ENCODE measurements around the gene MTA3.
A peak's percentile ranks its signal among the peaks of the same experiment; 100 is the strongest.
"Not testable (repeated sequence)": the region's sequence is repeated elsewhere in the genome, so short reads cannot be mapped to it uniquely, and the experiment has no call there.

The MTA3 gene

DNA sequence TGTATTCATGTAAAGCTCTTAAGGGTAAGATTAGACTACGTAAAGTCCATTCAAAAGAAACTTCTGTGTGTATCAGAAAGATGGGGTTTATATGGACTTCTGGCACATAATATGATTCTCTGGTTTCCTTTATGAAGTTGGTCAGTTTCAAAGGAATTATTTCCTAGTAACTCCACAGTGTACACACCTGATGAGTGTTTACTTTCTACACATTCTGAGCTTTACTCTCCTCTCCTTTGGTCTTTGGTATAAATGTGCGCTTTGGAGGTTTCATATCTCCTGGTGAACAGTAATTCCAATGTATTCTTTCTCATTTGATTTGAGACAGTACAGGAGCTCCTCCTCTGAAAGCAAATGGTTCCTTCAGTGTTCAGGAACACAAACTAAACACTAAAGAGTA, 107.4 kb downstream of the MTA3 start:
- no peak for DNase-seq

DNA sequence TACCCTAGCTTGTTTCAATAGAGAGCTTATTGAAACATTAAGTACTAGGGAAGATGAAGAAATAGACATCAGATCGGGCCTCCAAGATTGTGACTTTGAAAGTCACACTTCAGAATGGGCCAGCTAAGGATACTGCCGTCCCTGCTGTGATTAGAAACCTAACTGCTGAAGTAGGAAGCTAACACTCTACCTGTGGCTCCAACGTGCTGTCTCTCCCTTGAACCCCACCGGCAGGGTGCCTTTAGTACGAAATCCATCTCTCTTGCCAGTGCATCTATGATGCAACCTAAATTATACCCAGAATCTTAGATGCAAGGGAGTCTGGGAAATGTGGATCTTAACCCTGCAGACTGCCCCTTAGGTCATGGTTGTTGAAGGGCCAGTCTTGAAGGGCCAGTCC, 116.9 kb downstream of the MTA3 start:
- no peak for DNase-seq

DNA sequence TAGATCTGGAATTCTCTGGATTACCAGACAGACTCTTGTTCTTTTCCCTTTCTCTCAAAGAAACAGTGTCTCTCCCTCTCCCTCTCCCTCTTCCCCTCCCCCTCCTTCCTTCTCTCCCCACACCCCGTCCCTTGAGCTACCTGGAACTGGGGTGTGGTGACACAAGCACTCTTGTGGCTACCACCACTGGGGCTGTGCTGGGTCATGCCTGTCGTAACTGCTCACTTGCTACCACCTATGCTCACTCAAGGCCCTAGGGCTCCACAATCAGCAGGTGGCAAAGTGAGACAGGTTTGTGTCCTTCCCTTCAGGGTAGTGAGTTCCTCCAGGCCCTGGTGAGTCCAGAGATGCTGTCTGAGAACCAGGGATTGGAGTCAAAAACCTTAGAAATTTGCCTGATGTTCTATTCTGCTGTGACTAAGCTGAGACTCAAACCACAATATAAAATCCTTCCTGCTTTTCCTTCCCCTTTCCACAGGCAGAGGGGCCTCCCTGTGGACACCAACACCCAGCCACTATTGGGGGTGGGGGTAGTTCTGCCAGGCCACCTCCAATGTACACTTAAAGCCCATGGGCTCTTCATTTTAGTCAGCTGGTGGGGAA, 124.7 kb downstream of the MTA3 start:
- peak; percentile 1 for DNase-seq

DNA sequence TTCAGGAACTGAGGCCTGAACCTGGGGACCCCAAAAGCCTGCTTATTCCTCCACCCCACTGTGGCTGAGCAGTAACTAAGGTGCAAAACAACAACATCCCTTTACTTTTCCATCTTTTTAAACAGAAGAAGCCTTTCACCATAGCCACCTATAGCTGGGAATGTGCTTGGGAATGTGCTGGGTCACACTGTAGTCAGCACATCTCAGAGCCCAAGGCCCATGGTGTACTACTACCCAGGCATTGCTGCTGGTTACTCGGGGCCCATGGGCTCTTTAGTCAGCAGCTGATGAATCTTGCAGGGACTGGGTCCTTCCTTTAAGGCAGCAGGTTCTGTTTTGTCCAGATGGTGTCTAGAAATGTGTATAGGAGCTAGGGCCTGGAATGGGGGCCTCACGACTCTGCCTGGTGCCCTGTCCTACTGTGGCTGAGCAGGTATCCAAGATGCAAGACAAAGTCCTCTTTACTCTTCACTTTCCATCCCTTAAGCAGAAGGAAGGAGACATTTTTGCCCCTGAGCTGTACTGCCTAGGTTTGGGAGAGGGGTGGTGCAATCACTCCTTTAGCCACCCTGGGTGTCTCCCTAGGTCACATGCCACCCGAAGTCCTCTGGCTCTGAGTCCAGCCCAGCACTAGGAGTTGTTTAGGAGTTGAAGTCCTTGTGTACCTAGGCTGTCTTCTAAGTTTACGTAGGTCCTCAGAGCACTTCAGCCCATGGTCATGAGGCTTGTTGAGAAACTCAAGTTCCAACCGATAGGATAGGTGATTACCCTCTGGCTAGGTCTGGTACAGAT, 125.5 kb downstream of the MTA3 start:
- DNase-seq: no peak

DNA sequence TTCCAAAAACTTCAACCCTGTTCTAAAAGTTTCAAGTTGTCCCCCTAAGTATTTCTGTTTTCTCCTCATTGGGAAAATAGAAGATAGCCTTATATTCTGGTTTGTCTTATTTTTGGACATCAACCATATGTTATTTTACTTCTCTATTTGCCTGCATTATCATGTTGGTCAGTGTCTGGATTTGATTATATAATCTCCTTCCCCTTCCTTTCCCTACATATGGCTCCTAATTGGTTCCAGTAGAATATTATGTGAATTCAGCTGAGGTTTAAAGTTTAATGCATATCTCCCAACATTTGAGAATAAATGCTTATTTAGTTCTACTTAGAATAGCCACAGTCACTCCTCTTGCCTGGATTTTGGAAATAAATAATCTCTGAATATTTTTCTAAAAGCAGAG, 128.6 kb downstream of the MTA3 start:
- no peak for DNase-seq

DNA sequence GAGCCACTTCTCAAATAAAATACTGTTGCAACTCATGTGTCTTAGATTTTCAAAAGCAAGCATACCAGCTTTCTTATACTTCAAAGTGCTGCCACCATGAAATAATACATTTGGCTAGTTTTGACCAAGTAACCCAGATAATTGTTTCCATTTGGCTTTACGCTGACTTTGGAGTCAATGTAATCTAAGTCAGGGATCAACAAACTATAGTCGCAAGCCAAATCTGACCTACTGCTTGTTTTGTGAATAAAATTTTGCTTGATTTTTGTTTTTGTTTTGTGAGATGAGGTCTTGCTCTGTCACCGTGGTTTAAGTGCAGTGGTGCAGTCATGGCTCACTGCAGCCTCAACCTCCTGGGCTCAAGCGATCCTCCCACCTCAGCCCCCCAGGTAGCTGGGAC, 130.5 kb downstream of the MTA3 start:
- no peak for DNase-seq

DNA sequence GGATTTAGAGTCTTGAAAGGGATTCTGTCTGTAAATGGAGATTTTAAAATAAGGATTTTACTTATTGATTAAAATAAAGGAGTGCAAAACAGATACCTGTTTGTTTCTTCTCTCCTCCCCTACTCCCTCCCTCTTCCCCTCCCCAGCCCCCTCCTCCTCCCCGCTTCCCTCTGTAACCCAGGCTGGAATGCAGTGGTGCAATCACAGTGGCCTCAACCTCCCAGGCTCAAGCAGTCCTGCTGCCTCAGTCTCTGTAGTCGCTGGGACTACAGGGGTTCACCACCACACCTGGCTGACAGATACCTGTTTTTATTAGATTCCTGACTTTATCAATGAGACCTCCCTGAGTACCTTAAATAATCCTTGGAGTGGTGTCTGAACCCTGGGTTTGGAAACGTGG, 138.4 kb downstream of the MTA3 start:
- no peak for DNase-seq

DNA sequence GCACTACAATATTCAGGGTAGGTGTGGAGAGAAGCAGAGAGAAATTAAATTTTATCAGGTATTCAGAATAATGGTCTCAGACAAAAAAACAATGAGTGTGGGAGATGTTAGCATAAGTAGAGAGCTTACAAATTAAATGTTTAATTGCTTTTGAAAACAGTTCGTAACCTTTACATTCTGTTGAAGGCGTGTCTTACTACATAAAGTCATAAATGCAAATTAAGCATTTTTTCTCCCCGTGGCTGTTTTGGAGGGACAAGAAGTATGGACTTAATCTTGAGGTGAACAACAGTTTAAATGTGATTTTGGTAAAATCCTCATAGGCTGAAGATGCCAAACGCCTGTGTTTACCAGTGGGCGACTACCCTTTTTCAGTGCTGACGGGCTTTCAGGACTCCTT, 139.7 kb downstream of the MTA3 start:
- DNase-seq: no peak

DNA sequence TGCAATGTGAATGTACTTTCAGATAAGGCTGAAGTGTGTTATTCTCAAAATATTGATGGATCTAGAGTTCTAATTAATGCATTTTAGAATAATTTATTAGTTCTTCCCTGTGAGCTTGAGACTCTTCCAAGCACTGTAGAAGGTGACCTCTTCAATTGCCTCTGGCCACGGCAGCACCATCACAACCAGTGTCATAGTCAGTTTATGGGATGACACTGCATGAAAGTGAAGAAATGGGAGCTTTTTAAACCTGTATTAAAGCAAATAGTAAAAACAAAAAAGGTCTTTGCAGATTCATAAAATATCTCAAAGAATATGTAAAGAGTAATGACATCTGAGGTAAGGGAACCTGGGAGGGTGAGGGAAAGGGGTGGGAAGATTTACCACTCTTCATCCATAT, 143.5 kb downstream of the MTA3 start:
- no peak for DNase-seq

DNA sequence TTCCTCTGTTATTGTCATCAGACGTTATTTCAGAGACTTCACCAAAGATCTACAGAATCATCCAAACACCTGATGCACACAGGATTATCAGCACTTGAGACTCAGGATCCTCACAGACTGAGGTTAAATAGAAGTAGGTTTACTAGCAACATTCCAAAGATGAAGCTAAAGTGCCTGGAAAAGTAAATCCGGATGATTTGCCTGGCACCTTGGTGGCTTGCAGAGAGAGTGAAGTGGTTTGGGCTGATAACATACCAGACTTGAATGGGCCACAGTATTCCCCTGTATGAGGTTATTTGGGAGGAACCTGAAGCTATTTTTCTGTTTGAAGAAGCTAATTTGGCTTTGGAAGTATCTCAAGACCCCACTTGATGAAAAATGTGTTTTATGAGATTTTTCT, 144.5 kb downstream of the MTA3 start:
- no peak for DNase-seq

DNA sequence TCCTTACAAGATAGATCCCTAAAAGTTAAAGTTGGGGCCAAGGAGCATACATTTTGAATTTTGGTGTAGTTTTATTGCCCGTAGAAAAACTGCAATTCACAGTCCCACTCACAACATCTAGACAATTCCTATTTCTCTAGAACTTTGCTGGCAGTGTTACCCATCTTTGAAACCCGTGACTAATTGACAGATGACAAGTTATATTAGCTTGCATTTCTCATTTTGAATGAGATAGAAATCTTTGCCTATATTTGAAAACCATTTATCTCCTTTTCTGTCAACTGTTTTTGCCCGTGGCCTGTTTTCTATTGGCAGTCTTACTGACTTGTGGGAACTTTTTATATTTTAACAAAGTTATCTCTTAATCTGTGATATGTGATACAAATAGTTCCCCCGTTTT, 145.5 kb downstream of the MTA3 start:
- DNase-seq: no peak

DNA sequence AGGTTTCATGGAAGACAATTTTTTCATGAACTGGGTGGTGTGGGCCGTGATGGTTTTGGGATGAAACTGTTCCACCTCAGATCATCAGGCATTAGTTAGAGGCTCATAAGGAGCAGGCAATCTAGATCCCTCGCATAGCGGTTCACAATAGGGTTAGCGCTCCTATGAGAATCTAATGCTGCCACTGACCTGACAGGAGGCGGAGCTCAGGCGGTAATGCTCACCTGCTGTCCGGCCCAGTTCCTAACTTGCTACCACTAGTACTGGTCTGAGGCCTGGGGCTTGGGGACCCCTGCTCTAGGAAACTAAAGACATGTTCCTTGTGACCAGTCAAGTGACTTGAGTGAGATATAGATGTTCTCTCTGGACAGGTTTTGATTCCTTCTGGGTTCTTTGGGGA, 146.3 kb downstream of the MTA3 start:
- no peak for DNase-seq

DNA sequence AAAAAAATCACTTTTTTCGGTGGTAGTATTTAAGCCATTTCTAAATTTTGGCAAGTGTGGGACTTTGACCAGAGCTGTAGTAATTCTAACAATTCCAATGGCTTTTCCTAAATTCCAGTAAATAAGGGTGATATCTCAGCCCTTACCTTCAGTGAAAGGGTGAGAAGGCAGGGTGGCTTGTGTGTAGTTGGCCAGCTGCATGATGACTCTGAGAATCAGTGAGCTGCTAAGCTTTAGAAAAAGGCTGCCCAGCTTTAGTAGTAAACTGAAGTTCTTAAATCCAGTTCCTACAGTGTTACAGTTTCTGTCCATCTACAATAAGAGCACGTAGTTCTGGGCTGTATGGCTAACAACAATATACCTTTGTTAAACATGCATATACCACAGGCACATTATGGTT, 153.5 kb downstream of the MTA3 start:
- DNase-seq: no peak

DNA sequence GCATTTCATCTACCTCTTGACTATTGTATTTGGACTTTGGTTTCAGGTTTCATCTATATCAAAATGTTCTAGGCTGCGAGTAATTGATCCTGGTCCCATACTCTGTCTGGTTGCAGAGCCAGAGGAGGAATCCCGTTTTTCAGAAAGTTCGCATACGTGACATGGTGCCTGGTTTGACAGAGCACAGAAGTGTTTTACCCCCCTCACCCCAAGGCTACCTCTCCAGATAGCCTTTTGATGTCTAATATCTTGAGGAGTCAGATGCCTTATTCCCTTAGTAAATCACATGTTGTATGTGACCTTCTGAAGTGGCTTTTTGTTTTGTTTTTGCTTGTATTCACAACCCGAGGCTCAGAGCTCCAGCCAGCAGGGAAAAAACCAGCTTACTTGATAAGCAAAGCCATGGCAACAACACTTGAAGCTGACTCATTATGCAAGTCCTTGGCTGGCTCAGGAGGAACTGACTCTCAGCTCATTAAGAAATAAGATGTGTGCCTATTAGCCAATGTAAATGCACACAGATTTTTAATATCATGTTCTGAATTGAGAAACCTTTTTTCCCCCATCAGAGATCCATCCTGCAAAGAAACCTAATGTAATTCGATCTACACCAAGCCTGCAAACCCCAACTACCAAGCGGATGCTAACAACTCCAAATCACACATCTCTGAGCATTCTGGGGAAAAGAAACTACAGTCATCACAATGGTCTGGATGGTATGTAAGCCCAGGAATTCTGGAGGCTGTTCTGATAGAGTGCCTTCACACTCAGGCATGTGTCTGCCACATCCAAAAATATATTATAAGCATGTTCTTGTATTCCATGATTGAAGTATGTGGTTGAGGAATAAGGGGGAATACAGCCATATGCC, 154.1 kb downstream of the MTA3 start:
- DNase-seq: peak; percentile 50

DNA sequence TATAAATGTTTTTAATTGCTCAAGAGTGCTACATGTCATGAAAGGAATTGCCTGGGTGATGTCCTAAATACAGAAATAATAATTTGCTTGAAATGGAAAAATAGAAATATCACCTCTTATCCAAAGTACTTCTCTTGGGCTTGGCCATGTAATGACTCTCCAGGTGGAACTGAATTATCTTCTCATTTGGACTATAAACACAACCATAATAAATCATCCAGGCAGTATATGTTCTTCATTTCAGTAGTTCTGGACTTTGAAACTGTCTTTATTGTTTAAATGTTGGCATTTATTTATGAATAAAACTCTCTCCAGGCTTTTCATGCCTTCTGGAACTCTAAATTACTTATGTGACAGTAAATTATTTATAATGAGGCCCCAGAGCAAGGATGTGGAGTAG, 155.0 kb downstream of the MTA3 start:
- no peak for DNase-seq

DNA sequence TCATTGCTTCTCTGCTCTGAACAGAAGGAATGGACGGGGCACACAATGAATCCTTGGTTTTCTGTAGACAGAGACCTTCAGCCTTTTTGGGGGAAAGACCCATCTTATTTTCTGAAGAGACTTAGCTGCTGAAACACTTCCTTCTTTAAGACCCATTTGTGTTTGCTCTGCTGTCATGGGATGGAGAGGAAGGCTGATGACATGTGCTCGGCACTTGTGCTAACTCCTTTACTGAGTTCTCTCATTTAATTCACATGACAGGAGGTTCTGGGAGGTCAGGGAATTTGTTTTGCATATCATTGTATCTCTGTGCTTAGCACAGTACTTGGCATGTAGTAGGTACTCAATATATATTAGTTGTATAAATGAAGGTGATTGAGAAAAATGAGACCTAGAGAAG, 156.5 kb downstream of the MTA3 start:
- no peak for DNase-seq

DNA sequence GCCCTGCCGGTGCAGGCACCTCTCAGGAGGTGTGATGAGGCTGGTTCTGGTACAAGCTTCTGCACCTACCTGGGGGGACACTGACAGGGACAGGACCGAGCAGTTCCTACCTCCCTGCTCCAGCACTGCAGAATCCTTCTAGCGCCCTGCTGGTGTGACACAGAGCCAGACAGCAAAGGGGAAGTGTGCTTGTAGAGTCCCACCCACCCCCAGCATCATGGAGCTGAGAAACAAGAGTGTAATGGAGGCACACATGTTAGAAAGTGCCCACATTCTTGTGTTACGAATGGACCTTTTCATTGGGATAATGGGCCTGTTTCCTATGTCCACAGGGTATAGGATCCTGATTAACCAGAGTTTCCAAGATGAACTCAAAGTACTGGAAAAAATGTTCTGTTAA, 157.2 kb downstream of the MTA3 start:
- peak; percentile 14 for DNase-seq

DNA sequence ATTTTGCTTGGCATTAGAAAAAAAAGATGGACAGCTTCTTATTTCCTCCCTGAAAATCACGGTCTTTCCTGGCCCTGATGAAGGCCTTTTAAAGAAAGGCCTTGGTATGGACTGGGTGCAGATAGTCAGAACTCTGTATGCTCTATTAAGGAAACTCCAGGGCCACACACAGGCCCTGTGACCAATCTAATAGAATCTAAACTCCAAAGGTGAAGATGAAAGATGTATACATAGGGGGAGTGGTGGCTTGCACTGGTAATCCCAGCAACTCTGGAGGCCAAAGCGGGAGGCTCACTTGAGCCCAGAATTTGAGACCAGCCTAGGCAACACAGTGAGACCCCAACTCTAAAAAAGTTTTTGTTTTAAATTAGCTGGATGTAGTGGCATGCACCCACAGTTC, 158.2 kb downstream of the MTA3 start:
- no peak for DNase-seq

DNA sequence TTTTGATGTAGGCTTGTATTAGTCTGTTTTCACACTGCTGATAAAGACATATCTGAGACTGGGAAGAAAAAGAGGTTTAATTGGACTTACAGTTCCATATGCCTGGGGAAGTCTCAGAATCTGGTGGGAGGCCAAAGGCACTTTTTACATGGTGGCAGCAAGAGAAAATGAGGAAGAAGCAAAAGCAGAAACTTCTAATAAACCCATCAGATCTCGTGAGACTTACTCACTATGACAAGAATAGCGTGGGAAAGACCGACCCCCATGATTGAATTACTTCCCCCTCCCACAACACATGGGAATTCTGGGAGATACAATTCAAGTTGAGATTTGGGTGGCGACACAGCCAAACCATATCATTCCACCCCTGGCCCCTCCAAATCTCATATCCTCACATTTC, 162.9 kb downstream of the MTA3 start:
- DNase-seq: not testable (repeated sequence)

DNA sequence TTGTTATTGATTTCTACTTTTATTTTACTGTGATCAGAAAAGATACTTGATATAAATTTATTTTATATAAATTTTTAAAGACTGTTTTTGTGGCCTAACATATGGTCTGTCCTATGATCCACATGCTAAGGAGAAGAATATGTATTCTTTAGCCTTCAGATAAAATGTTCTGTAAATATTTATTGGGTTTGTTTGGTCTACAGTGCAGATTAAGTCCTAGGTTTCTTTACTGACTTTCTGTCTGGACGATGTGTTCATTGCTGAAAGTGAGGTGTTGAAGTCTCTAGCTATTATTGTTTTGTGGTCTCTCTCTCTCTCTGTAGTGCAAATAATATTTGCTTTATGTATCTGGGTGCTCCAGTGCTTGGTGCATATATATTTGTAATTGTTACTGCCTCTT, 165.4 kb downstream of the MTA3 start:
- DNase-seq: no peak

DNA sequence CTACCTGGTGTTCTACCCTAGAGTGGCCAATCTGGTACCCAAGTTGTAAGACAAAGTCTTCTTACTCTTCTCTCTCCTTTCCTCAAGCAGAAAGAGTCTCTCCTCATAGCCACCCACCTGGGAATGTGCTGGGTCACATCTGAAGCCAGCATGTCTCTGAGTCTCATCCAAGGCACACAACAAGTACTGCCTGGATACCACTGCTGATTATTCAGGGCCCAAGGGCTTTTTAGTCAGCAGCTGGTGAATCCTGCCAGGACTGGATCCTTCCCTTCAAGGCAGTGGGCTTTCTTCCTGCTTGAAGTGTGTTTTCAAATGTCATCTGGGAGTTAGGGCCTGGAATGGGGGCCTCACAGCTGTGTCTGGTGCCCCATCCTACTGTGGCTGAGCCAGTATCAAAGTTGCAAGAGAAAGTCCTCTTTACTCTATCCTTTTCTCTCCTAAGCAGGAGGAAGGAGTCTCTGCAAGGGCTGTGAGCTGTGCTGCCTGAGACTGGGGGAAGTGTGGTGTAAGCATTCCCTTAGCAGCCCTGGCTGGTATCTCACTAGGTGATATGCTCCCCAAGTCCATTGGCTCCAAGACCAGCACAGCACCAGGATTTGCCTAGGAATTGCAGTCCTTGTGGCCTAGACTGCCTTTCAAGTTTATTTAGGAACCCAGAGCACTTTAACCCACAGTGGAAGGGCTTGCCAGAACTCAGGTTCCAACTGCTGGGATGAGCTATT, 168.3 kb downstream of the MTA3 start:
- DNase-seq: no peak

DNA sequence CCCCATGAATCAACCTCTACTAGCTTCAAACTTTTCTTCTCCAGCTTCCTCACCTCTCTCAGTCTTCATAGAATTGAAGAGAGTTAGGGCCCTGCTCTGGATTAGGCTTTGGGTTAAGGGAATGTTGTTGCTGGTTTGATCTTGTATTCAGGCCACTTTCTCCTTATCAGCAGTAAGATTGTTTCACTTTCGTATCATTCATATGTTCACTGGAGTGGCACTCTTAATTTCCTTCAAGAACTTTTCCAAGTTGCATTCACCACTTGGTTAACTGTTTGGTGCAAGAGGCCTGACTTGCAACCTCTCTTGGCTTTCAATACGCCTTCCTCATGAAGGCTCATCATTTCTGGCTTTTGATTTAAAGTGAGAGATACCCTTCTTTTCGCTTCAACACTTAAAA, 172.7 kb downstream of the MTA3 start:
- DNase-seq: no peak

Data from EL (cell line).